GM19455 (cell line): Measurements from ENCODE around the gene ADAMTS2.

Experiments
- ATAC-seq: cut with Tn5 transposase; IDR thresholded peaks from one replicate; pipeline ENCODE4 v1.9.1; 2021; ENCODE audit not compliant: unreplicated experiment

The ADAMTS2 gene

DNA sequence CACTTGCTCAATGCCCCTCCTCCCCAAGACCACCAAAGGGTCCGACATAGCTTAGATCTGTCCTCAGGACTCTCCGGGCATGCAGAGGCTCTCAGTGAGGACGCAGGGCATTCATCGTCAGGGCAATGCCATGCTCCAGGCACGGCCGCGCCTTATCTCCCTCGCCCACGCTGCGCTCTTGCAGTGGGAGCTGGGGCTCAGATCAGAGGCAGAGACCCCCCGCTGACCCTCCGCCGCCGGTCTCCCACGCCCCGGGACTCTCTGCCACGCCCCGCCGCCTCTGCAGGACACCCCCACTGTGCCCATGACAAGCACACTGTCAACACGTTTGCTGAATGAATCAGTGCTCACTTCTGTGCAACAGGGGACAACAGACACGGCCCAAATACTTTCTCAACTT lies 140.7 kb downstream of the ADAMTS2 start:
- ATAC-seq: no peak

GRCh38 chr5:179203248-179203647 lies 142.0 kb downstream of the ADAMTS2 start:
- ATAC-seq: no peak

GRCh38 chr5:179201986-179202385 lies 143.3 kb downstream of the ADAMTS2 start:
- no peak for ATAC-seq

GRCh38 chr5:179199246-179199645 lies 146.0 kb downstream of the ADAMTS2 start:
- ATAC-seq: no peak

- ATAC-seq: no peak
Observed at GRCh38 chr5:179198825-179199224, 146.4 kb downstream of the ADAMTS2 start.

GRCh38 chr5:179196405-179197079 lies 148.7 kb downstream of the ADAMTS2 start:
- no peak for ATAC-seq

DNA sequence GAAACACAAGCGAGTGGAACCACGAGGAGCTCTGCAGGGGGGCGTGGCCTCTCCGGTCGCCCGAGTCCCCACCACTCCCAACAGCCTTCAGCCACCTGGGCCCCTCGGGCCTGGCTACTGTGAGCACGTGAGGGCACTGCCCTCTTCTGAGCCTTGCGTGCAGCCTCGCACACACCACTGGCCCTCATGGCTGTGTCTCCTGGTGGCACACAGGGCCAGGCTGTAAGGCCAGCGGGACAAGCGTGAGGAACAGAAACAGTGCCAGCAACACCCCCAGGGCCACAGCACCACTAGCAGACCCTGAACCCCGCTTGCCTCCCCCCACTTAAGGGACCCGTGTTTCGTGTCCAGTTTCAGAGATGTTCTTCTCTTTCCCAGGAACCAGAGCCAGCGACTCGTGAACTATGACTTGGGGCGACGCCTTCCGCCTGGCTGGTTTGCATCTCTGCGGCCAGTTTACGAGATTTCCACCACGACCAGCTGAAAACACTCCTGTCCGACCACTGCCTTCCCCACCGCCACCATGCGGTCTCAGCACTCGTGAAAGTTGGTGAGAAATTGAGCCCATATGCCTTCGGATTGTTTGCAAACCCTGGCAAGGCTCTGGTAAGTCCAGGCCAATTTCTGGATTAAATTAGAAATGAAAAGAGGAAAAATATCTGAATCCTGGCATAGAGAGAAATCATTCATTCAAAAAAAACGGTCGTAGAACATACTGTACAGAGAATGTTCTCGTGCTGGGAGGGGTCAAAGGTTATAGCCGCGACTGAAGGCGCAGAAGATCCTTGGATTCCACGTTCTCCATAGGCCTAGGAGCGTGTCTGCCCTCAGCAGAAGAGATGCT lies 149.5 kb downstream of the ADAMTS2 start:
- no peak for ATAC-seq

DNA sequence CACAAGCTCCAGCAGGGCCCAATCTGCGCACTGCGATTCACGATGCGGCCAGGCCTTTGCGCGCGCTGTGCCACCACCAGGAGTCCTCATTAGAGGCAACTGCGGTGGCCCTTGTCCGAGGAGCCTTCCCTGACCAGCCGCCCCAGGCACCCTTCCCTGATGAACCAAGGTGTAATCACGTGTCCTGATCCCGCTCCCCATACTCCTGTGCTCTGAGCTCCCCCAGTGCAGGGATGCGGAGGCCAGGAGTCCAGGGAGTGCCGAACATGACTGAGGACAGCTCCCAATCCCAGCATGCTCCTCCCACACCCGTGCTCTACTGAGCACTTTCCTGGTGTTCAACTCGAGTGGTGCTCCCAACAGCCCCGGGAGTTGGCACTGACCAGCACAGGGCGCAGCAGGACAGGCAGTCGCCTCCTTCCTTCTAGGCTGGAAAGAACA lies 150.3 kb downstream of the ADAMTS2 start:
- no peak for ATAC-seq

- ATAC-seq: no peak
Observed at GRCh38 chr5:179194201-179194910, 150.9 kb downstream of the ADAMTS2 start.

DNA sequence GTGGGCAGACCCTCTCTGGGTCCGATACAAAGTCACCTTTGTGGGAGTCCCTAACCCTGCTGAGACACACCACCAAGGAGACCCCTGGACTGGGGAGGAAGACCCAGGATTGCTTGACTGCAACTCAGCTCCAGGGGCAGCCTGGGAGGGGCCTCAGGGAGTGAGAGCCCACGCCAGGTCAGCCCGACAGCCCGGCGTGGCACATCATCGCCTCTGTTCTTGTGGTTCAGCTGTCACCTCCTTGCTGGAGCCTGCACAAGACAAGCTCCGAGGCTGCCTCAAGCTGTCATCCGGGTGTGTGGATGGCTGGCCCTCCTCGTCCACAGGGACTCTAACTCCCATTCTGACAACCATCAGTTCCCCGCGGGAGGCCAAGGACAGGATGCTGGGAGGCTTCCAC lies 151.5 kb downstream of the ADAMTS2 start:
- no peak for ATAC-seq

DNA sequence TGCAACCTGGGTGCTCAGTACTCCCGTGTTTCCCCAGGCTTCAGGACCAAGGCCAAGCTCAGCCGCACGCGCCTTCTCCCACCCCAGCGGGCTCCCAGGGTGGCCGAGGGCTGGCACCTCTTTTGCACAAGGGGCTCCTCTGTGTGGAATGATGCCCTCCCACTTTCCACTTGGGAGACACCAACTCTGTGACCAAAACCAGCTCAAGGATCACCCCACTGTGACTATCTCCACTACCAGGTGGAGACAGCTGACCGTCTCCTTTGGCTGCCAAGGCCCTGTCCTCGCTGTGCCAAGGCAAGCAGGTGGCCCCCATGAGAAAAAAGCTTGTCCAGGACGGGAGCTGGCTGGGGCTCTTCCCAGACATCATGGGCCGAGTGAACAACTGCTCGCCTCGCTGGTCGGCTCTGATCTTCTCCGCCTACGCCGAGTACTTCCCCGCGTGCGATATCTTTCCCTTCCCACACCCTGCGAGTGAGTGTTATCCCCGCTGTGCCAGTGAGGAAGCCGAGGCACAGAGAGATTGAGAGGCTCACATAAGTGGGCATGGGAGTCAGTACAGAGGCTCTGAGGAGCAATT lies 152.3 kb downstream of the ADAMTS2 start:
- no peak for ATAC-seq

DNA sequence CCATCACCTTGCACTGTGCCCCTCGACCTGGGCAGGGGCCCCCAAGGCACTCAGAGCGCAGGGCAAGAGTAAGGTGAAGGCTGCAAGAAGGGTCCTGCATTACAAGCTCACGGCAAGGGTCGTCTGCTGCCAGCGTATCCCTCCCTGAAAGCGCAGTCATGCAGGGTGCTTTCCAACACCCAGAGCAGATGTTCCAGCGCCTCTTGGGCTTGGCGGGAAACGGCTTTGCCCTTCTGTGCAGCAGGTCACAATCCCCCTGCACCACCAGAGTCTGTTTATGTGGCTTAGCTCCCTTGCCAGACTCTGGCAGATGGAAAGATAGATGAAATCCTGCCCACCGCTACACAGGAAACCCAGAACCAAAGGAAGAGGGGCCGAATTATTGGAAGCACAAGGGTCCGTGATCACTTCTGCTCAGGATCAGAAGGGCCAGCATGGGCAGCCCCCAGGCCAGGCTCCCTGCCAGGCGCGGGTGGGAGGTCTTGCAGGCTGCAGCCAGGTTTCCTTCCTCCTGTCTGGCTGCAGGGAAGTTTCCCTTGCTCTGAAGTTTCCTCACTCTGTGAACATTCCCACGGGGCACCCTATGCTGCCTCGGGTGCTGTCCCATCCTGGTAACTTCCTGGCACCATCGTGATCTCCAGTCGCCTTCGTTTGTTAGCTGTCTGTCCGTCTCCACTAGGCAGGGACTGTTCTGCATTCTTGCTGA lies 152.9 kb downstream of the ADAMTS2 start:
- no peak for ATAC-seq

DNA sequence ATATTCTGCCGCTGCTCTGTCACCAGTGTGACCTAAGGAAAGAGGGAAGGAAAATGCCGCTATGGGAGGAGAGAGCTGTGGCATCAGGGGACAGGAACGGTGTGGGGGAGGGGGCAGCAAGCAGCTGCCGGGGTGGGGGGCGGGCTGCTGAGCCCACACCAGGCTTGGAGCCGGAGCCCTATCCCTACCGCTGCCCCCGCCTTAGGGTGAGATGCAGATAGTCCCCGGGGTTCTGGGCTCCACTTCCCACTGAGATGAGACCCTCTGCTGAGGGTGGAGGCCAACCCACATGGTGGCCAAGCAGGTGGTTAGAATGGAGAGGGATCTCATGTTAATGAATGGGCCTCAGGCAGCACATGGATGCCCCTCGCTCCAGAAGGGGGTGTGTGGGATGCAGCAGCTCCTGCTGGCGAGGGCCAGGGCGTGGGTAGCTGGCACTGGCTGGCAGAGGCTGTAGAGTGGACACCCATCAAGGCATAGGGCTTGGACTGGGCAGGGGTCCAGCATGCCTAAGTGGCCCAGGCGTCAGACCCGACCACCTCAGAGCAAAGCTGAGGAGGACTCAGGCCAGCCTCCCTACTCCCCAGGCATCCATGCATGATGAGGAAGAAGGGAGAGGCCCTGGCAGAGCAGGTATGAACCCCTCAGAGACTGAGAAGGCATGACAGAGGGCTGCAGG lies 153.6 kb downstream of the ADAMTS2 start:
- no peak for ATAC-seq

- ATAC-seq: no peak
Observed at GRCh38 chr5:179190851-179191505, 154.3 kb downstream of the ADAMTS2 start.

- ATAC-seq: no peak
Observed at GRCh38 chr5:179188636-179189035, 156.6 kb downstream of the ADAMTS2 start.

- no peak for ATAC-seq
Observed at GRCh38 chr5:179187681-179188575, 157.3 kb downstream of the ADAMTS2 start.

DNA sequence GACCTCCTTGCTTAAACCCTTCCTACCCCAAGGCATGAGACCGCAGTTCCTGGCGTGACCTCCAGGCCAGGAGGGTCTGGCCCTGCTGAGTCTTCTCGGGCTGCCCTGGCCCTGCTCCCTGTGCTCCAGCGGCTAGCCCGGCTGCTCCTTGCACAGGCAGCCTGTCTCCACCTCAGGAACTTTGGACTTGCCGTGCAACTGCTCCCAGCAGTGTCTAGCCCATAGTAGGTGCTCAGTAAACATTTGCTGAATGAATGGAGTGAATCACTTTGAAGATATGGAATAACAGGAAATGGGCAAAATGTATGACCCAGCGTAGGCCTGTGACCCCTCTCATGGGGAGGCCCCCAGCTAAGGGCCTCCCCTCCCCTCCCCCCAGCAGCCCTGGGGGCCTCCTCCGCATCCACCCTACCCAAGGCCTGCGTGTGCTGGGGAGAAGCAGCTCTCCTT lies 158.0 kb downstream of the ADAMTS2 start:
- no peak for ATAC-seq

GRCh38 chr5:179186801-179187200 lies 158.5 kb downstream of the ADAMTS2 start:
- ATAC-seq: no peak
